ENCODE results near the gene RRP1.

GRCh38 chr21:43815107-43815613 is 25.8 kb downstream of the RRP1 start:
- TF ChIP-seq POLR2A (IDR thresholded peaks at IDR 0.05; ENCODE audit: low read depth, low read length) (no peak), TAF1 (IDR thresholded peaks at IDR 0.05; ENCODE audit: low read depth, low read length) (no peak), POLR2AphosphoS5 (IDR thresholded peaks at IDR 0.05; ENCODE audit: low read depth, low read length) (no peak), SPI1 (IDR thresholded peaks at IDR 0.05; ENCODE audit: low read depth, low read length) (no peak), POU2F2 (IDR thresholded peaks at IDR 0.05; ENCODE audit: low read depth, low read length) (no peak), PAX5 (IDR thresholded peaks at IDR 0.05; ENCODE audit: insufficient read depth, low read length, severe bottlenecking) (no peak)
